ENCODE data around the gene PEAK3. TPM values are rescaled to one million over a fixed set of nuclear protein-coding genes. Genes with fewer than 3 reads are reported as not detected.

Gene PEAK3
- total and polyA plus RNA-seq, 9 of the 15 experiments (the other 6 are each of a cell fraction or from before 2014, with no cell fraction given): 0.07 to 0.40 TPM; not detected in 7

DNA sequence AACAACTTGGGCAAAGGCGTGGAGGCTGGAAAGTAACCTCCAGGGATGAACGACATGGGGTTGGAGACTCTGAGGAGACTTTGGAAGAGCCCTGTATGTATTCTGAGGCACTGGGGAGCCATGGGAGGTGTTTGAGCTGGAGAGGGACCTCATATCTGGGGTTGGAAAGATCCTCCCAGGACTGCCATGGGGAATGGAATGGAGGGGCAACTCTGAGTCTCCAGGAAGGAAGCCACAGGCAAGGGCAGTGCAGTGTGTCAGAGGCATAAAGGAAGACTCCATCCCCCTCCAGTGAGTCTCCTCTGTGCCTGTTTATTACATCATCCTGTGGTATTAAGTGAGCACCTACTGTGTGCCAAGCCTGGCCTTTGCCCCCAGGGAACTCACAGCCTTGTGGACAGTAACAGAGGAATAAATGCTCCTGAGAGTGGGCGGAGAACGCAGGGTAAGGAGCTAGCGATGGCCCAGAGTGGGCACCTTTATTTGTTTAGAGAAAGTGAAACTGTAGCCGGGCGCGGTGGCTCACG, 7.7 kb downstream of the PEAK3 start (continued):
- TF ChIP-seq, protein P1, sequence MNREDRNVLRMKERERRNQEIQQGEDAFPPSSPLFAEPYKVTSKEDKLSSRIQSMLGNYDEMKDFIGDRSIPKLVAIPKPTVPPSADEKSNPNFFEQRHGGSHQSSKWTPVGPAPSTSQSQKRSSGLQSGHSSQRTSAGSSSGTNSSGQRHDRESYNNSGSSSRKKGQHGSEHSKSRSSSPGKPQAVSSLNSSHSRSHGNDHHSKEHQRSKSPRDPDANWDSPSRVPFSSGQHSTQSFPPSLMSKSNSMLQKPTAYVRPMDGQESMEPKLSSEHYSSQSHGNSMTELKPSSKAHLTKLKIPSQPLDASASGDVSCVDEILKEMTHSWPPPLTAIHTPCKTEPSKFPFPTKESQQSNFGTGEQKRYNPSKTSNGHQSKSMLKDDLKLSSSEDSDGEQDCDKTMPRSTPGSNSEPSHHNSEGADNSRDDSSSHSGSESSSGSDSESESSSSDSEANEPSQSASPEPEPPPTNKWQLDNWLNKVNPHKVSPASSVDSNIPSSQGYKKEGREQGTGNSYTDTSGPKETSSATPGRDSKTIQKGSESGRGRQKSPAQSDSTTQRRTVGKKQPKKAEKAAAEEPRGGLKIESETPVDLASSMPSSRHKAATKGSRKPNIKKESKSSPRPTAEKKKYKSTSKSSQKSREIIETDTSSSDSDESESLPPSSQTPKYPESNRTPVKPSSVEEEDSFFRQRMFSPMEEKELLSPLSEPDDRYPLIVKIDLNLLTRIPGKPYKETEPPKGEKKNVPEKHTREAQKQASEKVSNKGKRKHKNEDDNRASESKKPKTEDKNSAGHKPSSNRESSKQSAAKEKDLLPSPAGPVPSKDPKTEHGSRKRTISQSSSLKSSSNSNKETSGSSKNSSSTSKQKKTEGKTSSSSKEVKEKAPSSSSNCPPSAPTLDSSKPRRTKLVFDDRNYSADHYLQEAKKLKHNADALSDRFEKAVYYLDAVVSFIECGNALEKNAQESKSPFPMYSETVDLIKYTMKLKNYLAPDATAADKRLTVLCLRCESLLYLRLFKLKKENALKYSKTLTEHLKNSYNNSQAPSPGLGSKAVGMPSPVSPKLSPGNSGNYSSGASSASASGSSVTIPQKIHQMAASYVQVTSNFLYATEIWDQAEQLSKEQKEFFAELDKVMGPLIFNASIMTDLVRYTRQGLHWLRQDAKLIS (CRISPR knock-in tag; IDR thresholded peaks at IDR 0.05): no peak
- peak; percentile 26 for TF ChIP-seq PHF20 (IDR thresholded peaks at IDR 0.05; ENCODE audit: partially characterized antibody)
- TF ChIP-seq, protein P2, sequence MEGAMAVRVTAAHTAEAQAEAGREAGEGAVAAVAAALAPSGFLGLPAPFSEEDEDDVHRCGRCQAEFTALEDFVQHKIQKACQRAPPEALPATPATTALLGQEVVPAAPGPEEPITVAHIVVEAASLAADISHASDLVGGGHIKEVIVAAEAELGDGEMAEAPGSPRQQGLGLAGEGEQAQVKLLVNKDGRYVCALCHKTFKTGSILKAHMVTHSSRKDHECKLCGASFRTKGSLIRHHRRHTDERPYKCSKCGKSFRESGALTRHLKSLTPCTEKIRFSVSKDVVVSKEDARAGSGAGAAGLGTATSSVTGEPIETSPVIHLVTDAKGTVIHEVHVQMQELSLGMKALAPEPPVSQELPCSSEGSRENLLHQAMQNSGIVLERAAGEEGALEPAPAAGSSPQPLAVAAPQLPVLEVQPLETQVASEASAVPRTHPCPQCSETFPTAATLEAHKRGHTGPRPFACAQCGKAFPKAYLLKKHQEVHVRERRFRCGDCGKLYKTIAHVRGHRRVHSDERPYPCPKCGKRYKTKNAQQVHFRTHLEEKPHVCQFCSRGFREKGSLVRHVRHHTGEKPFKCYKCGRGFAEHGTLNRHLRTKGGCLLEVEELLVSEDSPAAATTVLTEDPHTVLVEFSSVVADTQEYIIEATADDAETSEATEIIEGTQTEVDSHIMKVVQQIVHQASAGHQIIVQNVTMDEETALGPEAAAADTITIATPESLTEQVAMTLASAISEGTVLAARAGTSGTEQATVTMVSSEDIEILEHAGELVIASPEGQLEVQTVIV (CRISPR knock-in tag; IDR thresholded peaks at IDR 0.05; ENCODE audit: borderline replicate concordance): no peak
- TF ChIP-seq POLR3G (IDR thresholded peaks at IDR 0.05; ENCODE audit: extremely low read depth, insufficient read length, insufficient replicate concordance): no peak
- TF ChIP-seq PTBP1 (IDR thresholded peaks at IDR 0.05; ENCODE audit: low read depth, low read length): 0 out of 2 replicates have a peak, but pooled peaks have one; percentile 32
- TF ChIP-seq, protein P3, sequence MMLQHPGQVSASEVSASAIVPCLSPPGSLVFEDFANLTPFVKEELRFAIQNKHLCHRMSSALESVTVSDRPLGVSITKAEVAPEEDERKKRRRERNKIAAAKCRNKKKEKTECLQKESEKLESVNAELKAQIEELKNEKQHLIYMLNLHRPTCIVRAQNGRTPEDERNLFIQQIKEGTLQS (IDR thresholded peaks at IDR 0.05): peak; percentile 56
- TF ChIP-seq, protein P3 (CRISPR knock-in tag; conservative IDR thresholded peaks at IDR 0.05): no peak
- TF ChIP-seq SMARCC2 (IDR thresholded peaks at IDR 0.05; ENCODE audit: low read depth): no peak
